Osteocyte (in vitro differentiated cells): Measurements from ENCODE around the gene BUB1B. TPM values are rescaled to one million over a fixed set of nuclear protein-coding genes. Genes with fewer than 3 reads are reported as not detected.

Experiments
- DNase-seq: peaks from one replicate; pipeline ENCODE4 v3.0.0; 2021; ENCODE audit warnings: mixed read lengths; ENCODE audit not compliant: unreplicated experiment; ENCODE audit errors: extremely low spot score
- H3K27ac Mint-ChIP-seq: one replicate; pipeline ENCODE4 v1.8.0; 2021; ENCODE audit warnings: mild to moderate bottlenecking, mixed read lengths; ENCODE audit not compliant: unreplicated experiment
- H3K27me3 Mint-ChIP-seq: one replicate; pipeline ENCODE4 v1.8.0; 2021; ENCODE audit warnings: mixed read lengths; ENCODE audit not compliant: unreplicated experiment
- H3K36me3 Mint-ChIP-seq: one replicate; pipeline ENCODE4 v1.8.0; 2021; ENCODE audit warnings: mixed read lengths; ENCODE audit not compliant: unreplicated experiment
- H3K4me1 Mint-ChIP-seq: one replicate; pipeline ENCODE4 v1.8.0; 2021; ENCODE audit warnings: mixed read lengths; ENCODE audit not compliant: unreplicated experiment
- H3K4me3 Mint-ChIP-seq: one replicate; pipeline ENCODE4 v1.8.0; 2021; ENCODE audit warnings: mild to moderate bottlenecking, moderate library complexity, mixed read lengths; ENCODE audit not compliant: unreplicated experiment
- H3K9me3 Mint-ChIP-seq: one replicate; pipeline ENCODE4 v1.8.0; 2021; ENCODE audit warnings: mixed read lengths; ENCODE audit not compliant: unreplicated experiment
- total RNA-seq: library from RNA; stranded (reverse); gene quantifications from 2 replicates; pipeline ENCODE4 v1.2.1, GENCODE V29; 2021
- TF ChIP-seq, protein P1 (sequence below): fragments of 200-600 bp; sonication (generic); IDR thresholded peaks from 2 replicates; pipeline ENCODE4 v1.5.0; 2021; ENCODE audit warnings: antibody characterized with exemption, mild to moderate bottlenecking, moderate library complexity

BUB1B gene
- total RNA-seq, 1 donor from 2014 or later = 8.5 TPM

DNA sequence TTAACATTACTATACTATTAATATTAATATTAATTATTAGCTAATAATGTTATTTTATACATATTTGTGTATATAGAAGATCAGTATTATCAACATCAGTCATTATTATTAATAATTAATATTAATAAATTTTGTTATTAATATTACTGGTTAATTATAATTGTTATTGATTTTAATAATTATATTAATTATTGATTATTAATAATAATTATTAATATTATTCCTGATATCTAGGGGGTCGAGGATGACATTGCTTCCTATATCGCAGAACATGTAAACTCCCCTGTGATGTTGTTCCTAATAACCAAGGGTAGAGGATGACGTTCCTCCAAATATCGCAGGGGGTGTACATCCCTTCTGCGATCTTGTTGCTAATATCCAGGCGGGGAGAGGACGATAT lies 34.9 kb upstream of the BUB1B start:
- Mint-ChIP-seq H3K36me3 (no peaks in the 10 kb centered on the region), H3K4me1 (peaks cover 2% of the 10 kb centered on the region), H3K9me3 (no peaks in the 10 kb centered on the region), H3K4me3 (no peak overlapping the region), H3K27ac (no peak overlapping the region), H3K27me3 (peaks cover 17% of the 10 kb centered on the region)
- TF ChIP-seq, protein P1, sequence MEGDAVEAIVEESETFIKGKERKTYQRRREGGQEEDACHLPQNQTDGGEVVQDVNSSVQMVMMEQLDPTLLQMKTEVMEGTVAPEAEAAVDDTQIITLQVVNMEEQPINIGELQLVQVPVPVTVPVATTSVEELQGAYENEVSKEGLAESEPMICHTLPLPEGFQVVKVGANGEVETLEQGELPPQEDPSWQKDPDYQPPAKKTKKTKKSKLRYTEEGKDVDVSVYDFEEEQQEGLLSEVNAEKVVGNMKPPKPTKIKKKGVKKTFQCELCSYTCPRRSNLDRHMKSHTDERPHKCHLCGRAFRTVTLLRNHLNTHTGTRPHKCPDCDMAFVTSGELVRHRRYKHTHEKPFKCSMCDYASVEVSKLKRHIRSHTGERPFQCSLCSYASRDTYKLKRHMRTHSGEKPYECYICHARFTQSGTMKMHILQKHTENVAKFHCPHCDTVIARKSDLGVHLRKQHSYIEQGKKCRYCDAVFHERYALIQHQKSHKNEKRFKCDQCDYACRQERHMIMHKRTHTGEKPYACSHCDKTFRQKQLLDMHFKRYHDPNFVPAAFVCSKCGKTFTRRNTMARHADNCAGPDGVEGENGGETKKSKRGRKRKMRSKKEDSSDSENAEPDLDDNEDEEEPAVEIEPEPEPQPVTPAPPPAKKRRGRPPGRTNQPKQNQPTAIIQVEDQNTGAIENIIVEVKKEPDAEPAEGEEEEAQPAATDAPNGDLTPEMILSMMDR = no peak
- no peak for DNase-seq

DNA sequence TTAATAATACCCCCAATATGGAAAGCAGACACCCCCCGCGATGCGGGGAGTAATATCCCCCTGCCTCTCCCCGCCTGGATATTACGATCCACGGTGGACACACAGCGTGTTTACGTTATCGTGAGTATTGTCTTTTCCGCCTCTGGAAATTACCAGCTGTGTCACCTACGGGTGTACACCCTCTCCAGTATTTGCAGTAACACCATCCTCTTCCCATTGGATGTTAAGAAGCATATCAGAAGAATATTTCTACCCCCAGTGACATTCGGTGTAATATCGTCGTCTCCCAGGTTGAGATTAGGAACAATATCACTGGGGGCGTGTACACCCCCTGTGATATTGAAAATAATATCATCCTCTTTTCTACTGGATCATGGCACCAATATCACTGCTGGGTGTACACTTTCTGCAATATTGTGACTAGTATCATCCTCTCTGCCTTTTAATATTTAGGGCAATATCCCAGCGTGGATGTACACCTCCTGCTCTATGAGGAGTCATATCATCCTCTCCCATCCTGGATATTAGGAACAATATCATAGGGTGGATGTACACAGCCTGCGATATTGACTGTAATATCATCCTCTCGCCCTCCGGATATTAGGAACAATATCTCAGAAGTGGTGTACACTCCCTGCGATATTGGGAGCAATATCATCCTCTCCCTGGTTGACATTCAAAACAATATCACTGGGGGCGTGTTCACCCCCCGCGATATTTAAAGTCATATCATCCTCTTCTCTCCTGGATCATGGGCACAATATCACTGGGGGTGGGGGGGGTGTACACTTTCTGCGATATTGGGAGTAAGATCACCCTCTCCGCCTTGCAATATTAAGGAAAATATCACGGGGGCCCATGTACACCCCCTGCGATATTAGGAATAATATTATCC lies 31.9 kb upstream of the BUB1B start:
- Mint-ChIP-seq H3K27ac (no peak overlapping the region), H3K4me1 (no peaks in the 10 kb centered on the region), H3K9me3 (no peaks in the 10 kb centered on the region), H3K27me3 (peaks cover 28% of the 10 kb centered on the region), H3K36me3 (no peaks in the 10 kb centered on the region), H3K4me3 (no peak overlapping the region)
- no peak for DNase-seq
- TF ChIP-seq, protein P1 = no peak

DNA sequence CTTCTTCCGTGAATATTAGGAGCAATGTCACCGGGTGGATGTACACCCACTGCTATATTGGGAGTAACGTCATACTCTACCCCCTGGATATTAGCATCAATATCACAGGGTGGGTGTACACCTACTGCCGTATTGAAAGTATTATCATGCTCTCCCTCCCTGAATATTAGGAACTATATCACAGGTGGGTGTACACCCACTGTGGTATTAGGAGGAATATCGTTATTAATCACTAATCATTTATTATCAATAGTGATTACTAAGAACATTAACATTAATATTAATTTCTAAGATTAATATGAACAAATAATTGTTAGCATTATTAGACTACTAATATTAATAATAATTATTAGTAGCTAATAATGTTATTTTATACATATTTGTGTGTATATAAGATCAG lies 30.8 kb upstream of the BUB1B start:
- peaks cover 32% of the 10 kb centered on the region for H3K27me3 Mint-ChIP-seq
- DNase-seq = no peak
- no peaks in the 10 kb centered on the region for H3K4me1 Mint-ChIP-seq
- TF ChIP-seq, protein P1 = no peak
- H3K36me3 Mint-ChIP-seq = no peaks in the 10 kb centered on the region
- H3K27ac Mint-ChIP-seq = no peak overlapping the region
- no peak overlapping the region for H3K4me3 Mint-ChIP-seq
- H3K9me3 Mint-ChIP-seq = no peaks in the 10 kb centered on the region

DNA sequence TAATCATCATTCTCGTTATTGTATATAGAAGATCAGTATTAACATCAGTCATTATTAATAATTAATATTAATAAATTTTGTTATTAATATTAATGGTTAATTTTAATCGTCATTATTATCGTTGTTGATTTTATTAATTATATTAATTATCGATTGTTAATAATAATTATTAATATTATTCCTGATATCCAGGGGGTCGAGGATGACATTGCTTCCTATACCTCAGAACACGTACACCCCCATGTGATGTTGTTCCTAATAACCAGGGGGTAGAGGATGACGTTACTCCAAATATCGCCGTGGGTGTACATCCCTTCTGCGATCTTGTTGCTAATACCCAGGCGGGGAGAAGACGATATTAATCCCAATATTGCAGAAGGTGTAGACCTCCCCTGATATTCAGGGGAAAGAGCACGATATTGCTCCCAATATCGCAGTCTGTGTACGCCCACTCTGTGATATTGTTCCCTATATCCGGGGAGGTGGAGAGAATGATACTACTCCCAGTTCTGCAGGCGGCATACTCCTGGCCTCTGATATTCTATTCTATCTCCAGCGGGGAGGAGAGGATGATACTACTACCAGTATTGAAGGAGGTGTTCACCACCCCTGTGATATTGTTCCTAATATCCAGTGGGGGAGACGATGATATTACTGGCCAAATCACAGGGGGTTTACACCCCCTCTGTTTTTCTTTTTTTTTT lies 29.9 kb upstream of the BUB1B start:
- H3K4me3 Mint-ChIP-seq = no peak overlapping the region

More for the DNA sequence above, 29.9 kb upstream of the BUB1B start:
- Mint-ChIP-seq H3K4me1 (no peaks in the 10 kb centered on the region), H3K9me3 (no peaks in the 10 kb centered on the region), H3K27ac (no peak overlapping the region), H3K27me3 (peaks cover 32% of the 10 kb centered on the region), H3K36me3 (no peaks in the 10 kb centered on the region)
- DNase-seq = no peak
- TF ChIP-seq, protein P1 = no peak
